B cell (primary cell): ENCODE data around the gene OLFML1.

Source experiments
- CTCF ChIP-seq: fragments of 200-600 bp; IDR thresholded peaks from one replicate; pipeline ENCODE4 v1.8.0; 2022; ENCODE audit warnings: antibody characterized with exemption, mild to moderate bottlenecking
- EZH2 ChIP-seq: IDR thresholded peaks from 2 replicates; pipeline ENCODE4 v1.6.1; 2012; ENCODE audit warnings: borderline replicate concordance, low read depth, mild to moderate bottlenecking, moderate library complexity, low read length; ENCODE audit not compliant: insufficient read depth, poor library complexity, severe bottlenecking

- TF ChIP-seq CTCF (no peak), EZH2 (no peak)
These were observed 45.7 kb downstream of the OLFML1 start for GRCh38 chr11:7531011-7531410.
